ENCODE measurements around the gene HCFC1R1. TPM values are rescaled to one million over a fixed set of nuclear protein-coding genes. Genes with fewer than 3 reads are reported as not detected.

The HCFC1R1 gene
- total RNA-seq, 1 experiment from 2014 or later, result 46.6 TPM

GRCh38 chr16:3063625-3064386, 40.1 kb upstream of the HCFC1R1 start:
- no TSS peak for BruUV-seq (replicated peaks)
- Histone ChIP-seq H3K27ac (ENCODE audit: low read depth, low read length, poor library complexity, severe bottlenecking) (no peak overlapping the region), H3K27me3 (replicated peaks; ENCODE audit: insufficient read depth, low read depth, low read length, poor library complexity) (no peaks in the 10 kb centered on the region), H3K4me1 (ENCODE audit: insufficient read depth, low read length, poor library complexity, severe bottlenecking) (no peaks in the 10 kb centered on the region), H3K9me3 (ENCODE audit: low read depth, low read length, poor library complexity, severe bottlenecking) (no peaks in the 10 kb centered on the region), H3K4me3 (ENCODE audit: low read depth, low read length, poor library complexity, severe bottlenecking) (no peak overlapping the region), H3K36me3 (ENCODE audit: insufficient read depth, low read length, poor library complexity, severe bottlenecking) (no peaks in the 10 kb centered on the region)
- intact Hi-C loops (cut with micrococcal nuclease; ENCODE audit: unreplicated experiment), result loop anchor here (5.0 kb wide), 1 partner anchor 63 kb away; no protein-coding TSS in a partner anchor
- CTCF ChIA-PET, result no interaction called here
- TF ChIP-seq EZH2 (IDR thresholded peaks at IDR 0.05; ENCODE audit: borderline replicate concordance, low read depth, low read length, poor library complexity, severe bottlenecking), result no peak
- TF ChIP-seq, protein P1, sequence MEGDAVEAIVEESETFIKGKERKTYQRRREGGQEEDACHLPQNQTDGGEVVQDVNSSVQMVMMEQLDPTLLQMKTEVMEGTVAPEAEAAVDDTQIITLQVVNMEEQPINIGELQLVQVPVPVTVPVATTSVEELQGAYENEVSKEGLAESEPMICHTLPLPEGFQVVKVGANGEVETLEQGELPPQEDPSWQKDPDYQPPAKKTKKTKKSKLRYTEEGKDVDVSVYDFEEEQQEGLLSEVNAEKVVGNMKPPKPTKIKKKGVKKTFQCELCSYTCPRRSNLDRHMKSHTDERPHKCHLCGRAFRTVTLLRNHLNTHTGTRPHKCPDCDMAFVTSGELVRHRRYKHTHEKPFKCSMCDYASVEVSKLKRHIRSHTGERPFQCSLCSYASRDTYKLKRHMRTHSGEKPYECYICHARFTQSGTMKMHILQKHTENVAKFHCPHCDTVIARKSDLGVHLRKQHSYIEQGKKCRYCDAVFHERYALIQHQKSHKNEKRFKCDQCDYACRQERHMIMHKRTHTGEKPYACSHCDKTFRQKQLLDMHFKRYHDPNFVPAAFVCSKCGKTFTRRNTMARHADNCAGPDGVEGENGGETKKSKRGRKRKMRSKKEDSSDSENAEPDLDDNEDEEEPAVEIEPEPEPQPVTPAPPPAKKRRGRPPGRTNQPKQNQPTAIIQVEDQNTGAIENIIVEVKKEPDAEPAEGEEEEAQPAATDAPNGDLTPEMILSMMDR (conservative IDR thresholded peaks at IDR 0.05; ENCODE audit: low read depth, low read length), result no peak
- POLR2A ChIA-PET (ENCODE audit: low non-redundant PET), result interaction anchor here (0.6 kb wide), 1 partner anchor 67 kb away, joined by 4 read pairs; no protein-coding TSS in a partner anchor
- DNase-seq (ENCODE audit: low spot score), result no peak

GRCh38 chr16:3062553-3062952, 38.8 kb upstream of the HCFC1R1 start:
- peaks cover 5% of the 10 kb centered on the region for H3K4me1 ChIP-seq (ENCODE audit: insufficient read depth, low read length, poor library complexity, severe bottlenecking)
- no peaks in the 10 kb centered on the region for H3K36me3 ChIP-seq (ENCODE audit: insufficient read depth, low read length, poor library complexity, severe bottlenecking)
- no peak for TF ChIP-seq EZH2 (IDR thresholded peaks at IDR 0.05; ENCODE audit: borderline replicate concordance, low read depth, low read length, poor library complexity, severe bottlenecking)
- TF ChIP-seq, protein P1 (conservative IDR thresholded peaks at IDR 0.05; ENCODE audit: low read depth, low read length), result no peak
- no peak overlapping the region for H3K27ac ChIP-seq (ENCODE audit: low read depth, low read length, poor library complexity, severe bottlenecking)
- no peaks in the 10 kb centered on the region for H3K9me3 ChIP-seq (ENCODE audit: low read depth, low read length, poor library complexity, severe bottlenecking)
- intact Hi-C loops (cut with micrococcal nuclease; ENCODE audit: unreplicated experiment), result loop anchor here (5.0 kb wide), 1 partner anchor 65 kb away; no protein-coding TSS in a partner anchor
- BruUV-seq (replicated peaks), result no TSS peak
- no peaks in the 10 kb centered on the region for H3K27me3 ChIP-seq (replicated peaks; ENCODE audit: insufficient read depth, low read depth, low read length, poor library complexity)
- DNase-seq (ENCODE audit: low spot score), result no peak
- ChIA-PET CTCF (no interaction called here), POLR2A (ENCODE audit: low non-redundant PET) (no interaction called here)
- H3K4me3 ChIP-seq (ENCODE audit: low read depth, low read length, poor library complexity, severe bottlenecking), result no peak overlapping the region

DNA sequence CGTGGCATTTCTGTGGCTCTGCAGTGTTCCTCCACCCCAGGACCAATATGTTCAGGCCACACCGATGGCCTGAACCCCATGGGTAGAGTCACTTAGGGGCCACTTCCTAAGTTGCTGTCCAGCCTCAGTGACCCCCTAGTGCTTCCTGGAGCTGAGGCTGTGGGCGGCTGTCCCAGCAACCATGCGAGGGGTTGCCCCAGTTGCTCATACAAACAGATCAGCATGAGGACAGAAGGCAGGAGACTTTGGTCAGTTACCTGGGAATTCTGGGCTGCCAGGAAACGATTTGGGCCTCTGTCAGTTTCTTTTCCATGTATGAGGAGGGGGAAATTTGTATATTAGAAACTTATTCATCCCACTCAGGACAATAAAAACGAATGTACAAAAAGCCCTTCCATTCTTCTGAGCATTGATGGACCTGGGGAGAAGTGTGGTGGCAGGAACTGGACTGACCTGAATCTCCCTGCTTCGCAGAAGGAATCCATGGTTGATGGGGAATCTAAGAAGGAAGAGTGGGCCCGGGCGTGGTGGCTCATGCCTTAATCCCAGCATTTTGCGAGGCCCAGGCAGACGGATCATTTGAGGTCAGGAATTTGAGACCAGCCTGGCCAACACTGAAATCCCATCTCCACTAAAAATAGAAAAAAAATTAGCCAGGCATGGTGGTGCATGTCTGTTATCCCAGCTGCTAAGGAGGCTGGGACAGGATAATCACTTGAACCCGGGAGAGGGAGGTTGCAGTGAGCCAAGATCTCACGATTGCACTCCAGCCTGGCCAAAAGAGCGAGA, 36.8 kb upstream of the HCFC1R1 start:
- no peaks in the 10 kb centered on the region for H3K9me3 ChIP-seq (ENCODE audit: low read depth, low read length, poor library complexity, severe bottlenecking)
- POLR2A ChIA-PET (ENCODE audit: low non-redundant PET), result no interaction called here
- intact Hi-C loops (cut with micrococcal nuclease; ENCODE audit: unreplicated experiment), result loop anchor here (5.0 kb wide), 1 partner anchor 67 kb away; no protein-coding TSS in a partner anchor

More for the DNA sequence above, 36.8 kb upstream of the HCFC1R1 start:
- Histone ChIP-seq H3K4me1 (ENCODE audit: insufficient read depth, low read length, poor library complexity, severe bottlenecking) (peaks cover 5% of the 10 kb centered on the region), H3K27ac (ENCODE audit: low read depth, low read length, poor library complexity, severe bottlenecking) (no peak overlapping the region), H3K27me3 (replicated peaks; ENCODE audit: insufficient read depth, low read depth, low read length, poor library complexity) (no peaks in the 10 kb centered on the region), H3K36me3 (ENCODE audit: insufficient read depth, low read length, poor library complexity, severe bottlenecking) (no peaks in the 10 kb centered on the region), H3K4me3 (ENCODE audit: low read depth, low read length, poor library complexity, severe bottlenecking) (no peak overlapping the region)
- TF ChIP-seq EZH2 (IDR thresholded peaks at IDR 0.05; ENCODE audit: borderline replicate concordance, low read depth, low read length, poor library complexity, severe bottlenecking), result no peak
- BruUV-seq (replicated peaks), result no TSS peak
- no peak for DNase-seq (ENCODE audit: low spot score)
- CTCF ChIA-PET, result interaction anchor here (1.0 kb wide), 1 partner anchor 34 kb away, joined by 3 read pairs; no protein-coding TSS in a partner anchor

Data from A673 (cell line).